Erythroblast (primary cell): Measurements from ENCODE around the gene PPP2R5B.
A peak's percentile ranks its signal among the peaks of the same experiment; 100 is the strongest.

Experiments
- GATA1 ChIP-seq: IDR thresholded peaks from 2 replicates; pipeline ENCODE4 v1.6.1; 2011; ENCODE audit warnings: low read depth, mild to moderate bottlenecking, control low read depth, low read length, moderate library complexity
- POLR2A ChIP-seq: IDR thresholded peaks from 2 replicates; pipeline ENCODE4 v1.6.1; 2011; ENCODE audit warnings: mild to moderate bottlenecking, low read length

DNA sequence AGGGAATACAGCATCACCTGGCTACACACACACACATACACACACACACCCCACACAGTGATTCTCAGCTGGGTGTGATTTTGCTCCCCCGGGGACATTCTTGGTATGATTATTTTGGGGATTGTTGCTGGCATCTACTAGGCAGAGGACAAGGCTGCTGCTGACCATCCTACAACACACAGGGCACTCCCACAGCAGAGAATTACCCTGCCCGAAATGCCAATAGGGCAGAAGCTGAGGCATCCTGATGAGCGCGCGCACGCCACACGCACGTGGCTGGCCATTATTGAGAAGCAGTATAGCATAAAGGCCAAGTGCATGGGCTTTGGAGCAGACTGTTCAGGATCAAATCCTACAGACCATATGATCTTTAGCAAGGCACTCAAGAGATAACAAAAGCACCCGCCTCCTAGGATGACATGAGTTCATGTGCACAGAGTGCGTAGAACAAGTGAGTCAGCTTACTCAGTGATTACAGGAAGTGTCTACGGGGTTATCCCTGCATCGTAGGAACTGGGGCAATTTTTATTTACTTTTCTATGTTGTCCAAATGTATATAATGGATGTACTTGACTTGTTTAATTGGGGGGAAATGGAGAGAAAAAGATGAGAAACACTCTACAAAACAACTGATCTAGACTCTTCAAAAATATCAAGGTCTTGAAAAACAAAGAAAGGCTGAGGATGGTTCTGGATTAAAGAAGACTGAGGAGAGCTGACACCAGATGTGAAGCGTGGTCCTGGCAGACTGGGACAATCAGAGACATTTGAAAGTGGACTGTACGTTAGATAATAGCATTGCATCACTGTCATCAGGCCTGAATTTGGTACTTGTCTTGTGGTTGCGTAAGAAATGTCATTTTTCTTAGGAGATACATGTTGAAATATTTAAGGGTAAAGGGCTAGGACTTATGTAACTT is 38.9 kb upstream of the PPP2R5B start:
- TF ChIP-seq POLR2A (peak; percentile 92), GATA1 (peak; percentile 69)
